ENCODE results near the gene ECE2. TPM values are rescaled to one million over a fixed set of nuclear protein-coding genes. Genes with fewer than 3 reads are reported as not detected.

ECE2 gene
- total RNA-seq, 2 experiments from 2014 or later: not detected

DNA sequence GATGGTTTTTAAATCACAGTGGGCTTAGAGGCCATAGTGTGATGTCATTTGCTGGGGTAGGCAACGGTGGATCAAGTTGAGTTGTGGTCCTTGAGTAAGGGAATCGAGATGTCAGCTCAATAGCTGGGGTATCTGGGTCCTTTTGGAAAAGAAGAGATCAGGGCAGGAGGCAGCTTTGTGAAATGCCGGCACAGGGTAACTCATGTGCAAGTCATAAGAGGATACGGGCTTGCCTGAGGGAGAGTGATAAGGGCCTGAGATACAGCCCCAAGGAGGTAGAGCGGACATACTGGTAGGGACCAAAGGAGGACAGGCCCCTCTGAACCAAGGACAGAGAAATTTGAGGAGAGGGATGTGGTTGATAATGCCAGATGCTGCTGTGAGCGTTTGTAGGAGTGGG lies 57.4 kb downstream of the ECE2 start:
- TF ChIP-seq, protein P1, sequence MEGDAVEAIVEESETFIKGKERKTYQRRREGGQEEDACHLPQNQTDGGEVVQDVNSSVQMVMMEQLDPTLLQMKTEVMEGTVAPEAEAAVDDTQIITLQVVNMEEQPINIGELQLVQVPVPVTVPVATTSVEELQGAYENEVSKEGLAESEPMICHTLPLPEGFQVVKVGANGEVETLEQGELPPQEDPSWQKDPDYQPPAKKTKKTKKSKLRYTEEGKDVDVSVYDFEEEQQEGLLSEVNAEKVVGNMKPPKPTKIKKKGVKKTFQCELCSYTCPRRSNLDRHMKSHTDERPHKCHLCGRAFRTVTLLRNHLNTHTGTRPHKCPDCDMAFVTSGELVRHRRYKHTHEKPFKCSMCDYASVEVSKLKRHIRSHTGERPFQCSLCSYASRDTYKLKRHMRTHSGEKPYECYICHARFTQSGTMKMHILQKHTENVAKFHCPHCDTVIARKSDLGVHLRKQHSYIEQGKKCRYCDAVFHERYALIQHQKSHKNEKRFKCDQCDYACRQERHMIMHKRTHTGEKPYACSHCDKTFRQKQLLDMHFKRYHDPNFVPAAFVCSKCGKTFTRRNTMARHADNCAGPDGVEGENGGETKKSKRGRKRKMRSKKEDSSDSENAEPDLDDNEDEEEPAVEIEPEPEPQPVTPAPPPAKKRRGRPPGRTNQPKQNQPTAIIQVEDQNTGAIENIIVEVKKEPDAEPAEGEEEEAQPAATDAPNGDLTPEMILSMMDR (conservative IDR thresholded peaks at IDR 0.05; ENCODE audit: low read length): no peak
- no peak for TF ChIP-seq EZH2phosphoT487 (IDR thresholded peaks at IDR 0.05; ENCODE audit: borderline replicate concordance, low read depth, low read length)
- H3K4me2 ChIP-seq (ENCODE audit: low read length): no peak overlapping the region
- peaks cover 73% of the 10 kb centered on the region for H3K36me3 ChIP-seq (ENCODE audit: insufficient read depth, low read length)
- ChIA-PET POLR2A (no interaction called here), CTCF (ENCODE audit: unreplicated experiment) (no interaction called here)
- BruUV-seq (replicated peaks): TSS peak; percentile 23
- no peak overlapping the region for H3K27ac ChIP-seq (ENCODE audit: low read depth, low read length, poor library complexity, severe bottlenecking)
- no peak overlapping the region for H2AFZ ChIP-seq (ENCODE audit: low read length)
- no peak for DNase-seq (ENCODE audit: low spot score)
- peaks cover 4% of the 10 kb centered on the region; the same call in 1 of the 2 replicates for H4K20me1 ChIP-seq (ENCODE audit: insufficient read depth, low read length)
- H3K9me3 ChIP-seq (ENCODE audit: low read length): no peaks in the 10 kb centered on the region
- H3K4me3 ChIP-seq (ENCODE audit: low read depth, low read length, poor library complexity, severe bottlenecking): no peak overlapping the region
- intact Hi-C loops (cut with micrococcal nuclease; ENCODE audit: unreplicated experiment): no loop called here
- peaks cover 8% of the 10 kb centered on the region for H3K4me1 ChIP-seq (ENCODE audit: insufficient read depth, low read length, poor library complexity, severe bottlenecking)
- no peaks in the 10 kb centered on the region for H3K79me2 ChIP-seq (ENCODE audit: insufficient read depth, low read depth, low read length)
- no peaks in the 10 kb centered on the region for H3K9me2 ChIP-seq (ENCODE audit: insufficient read depth, low read length)

DNA sequence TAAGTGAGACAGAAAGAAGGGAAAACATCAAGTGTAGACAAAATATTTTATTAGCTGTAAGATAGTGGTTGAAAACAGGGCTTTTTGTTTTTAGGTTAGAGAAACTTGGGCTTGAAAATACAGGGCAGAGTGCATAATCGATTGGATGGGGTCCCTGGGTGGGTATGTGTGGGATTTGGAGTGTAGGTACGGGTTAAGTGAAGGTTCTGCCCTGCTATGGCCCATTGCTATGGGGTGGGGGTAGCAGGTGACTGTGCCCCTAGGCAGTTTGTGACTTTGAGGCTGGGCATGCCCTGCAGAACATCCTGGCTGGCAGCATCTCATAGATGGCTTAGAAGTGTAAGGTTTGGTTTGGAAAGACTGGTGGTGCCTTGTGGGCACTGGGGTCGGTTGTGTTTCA lies 57.9 kb downstream of the ECE2 start:
- Histone ChIP-seq H2AFZ (ENCODE audit: low read length) (no peak overlapping the region), H3K36me3 (ENCODE audit: insufficient read depth, low read length) (peaks cover 67% of the 10 kb centered on the region), H3K9me2 (ENCODE audit: insufficient read depth, low read length) (no peaks in the 10 kb centered on the region), H4K20me1 (ENCODE audit: insufficient read depth, low read length) (peaks cover 4% of the 10 kb centered on the region; the same call in 1 of the 2 replicates), H3K4me3 (ENCODE audit: low read depth, low read length, poor library complexity, severe bottlenecking) (no peak overlapping the region), H3K4me1 (ENCODE audit: insufficient read depth, low read length, poor library complexity, severe bottlenecking) (peaks cover 8% of the 10 kb centered on the region), H3K27ac (ENCODE audit: low read depth, low read length, poor library complexity, severe bottlenecking) (no peak overlapping the region), H3K79me2 (ENCODE audit: insufficient read depth, low read depth, low read length) (no peaks in the 10 kb centered on the region), H3K4me2 (ENCODE audit: low read length) (no peak overlapping the region), H3K9me3 (ENCODE audit: low read length) (no peaks in the 10 kb centered on the region)
- CTCF ChIA-PET (ENCODE audit: unreplicated experiment): no interaction called here
- no peak for DNase-seq (ENCODE audit: low spot score)
- BruUV-seq (replicated peaks): no TSS peak
- POLR2A ChIA-PET: no interaction called here
- intact Hi-C loops (cut with micrococcal nuclease; ENCODE audit: unreplicated experiment): no loop called here
- no peak for TF ChIP-seq EZH2phosphoT487 (IDR thresholded peaks at IDR 0.05; ENCODE audit: borderline replicate concordance, low read depth, low read length)
- TF ChIP-seq, protein P1 (conservative IDR thresholded peaks at IDR 0.05; ENCODE audit: low read length): no peak

DNA sequence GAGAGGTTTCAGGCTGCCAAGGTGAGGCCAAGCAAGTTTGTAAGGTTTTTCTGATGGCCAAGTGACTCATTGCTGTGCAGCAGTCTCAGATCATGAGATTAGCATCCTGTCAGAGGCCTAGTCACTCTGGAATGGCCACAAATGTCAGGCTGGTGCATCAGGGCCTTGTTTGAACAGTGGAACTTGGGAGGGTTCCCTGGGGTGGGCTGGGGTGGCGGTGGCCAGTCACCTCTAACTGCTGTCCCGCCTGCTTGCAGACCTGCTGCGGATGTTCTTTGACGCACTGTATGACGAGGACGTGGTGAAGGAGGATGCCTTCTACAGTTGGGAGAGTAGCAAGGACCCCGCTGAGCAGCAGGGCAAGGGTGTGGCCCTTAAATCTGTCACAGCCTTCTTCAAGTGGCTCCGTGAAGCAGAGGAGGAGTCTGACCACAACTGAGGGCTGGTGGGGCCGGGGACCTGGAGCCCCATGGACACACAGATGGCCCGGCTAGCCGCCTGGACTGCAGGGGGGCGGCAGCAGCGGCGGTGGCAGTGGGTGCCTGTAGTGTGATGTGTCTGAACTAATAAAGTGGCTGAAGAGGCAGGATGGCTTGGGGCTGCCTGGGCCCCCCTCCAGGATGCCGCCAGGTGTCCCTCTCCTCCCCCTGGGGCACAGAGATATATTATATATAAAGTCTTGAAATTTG lies 58.8 kb downstream of the ECE2 start:
- Histone ChIP-seq H3K4me2 (ENCODE audit: low read length) (no peak overlapping the region), H3K36me3 (ENCODE audit: insufficient read depth, low read length) (peaks cover 58% of the 10 kb centered on the region), H3K4me3 (ENCODE audit: low read depth, low read length, poor library complexity, severe bottlenecking) (no peak overlapping the region), H3K4me1 (ENCODE audit: insufficient read depth, low read length, poor library complexity, severe bottlenecking) (peaks cover 8% of the 10 kb centered on the region), H3K79me2 (ENCODE audit: insufficient read depth, low read depth, low read length) (no peaks in the 10 kb centered on the region), H2AFZ (ENCODE audit: low read length) (no peak overlapping the region), H3K27ac (ENCODE audit: low read depth, low read length, poor library complexity, severe bottlenecking) (no peak overlapping the region), H3K9me3 (ENCODE audit: low read length) (no peaks in the 10 kb centered on the region), H3K9me2 (ENCODE audit: insufficient read depth, low read length) (no peaks in the 10 kb centered on the region), H4K20me1 (ENCODE audit: insufficient read depth, low read length) (peaks cover 4% of the 10 kb centered on the region; the same call in 1 of the 2 replicates)
- BruUV-seq (replicated peaks): TSS peak; percentile 88
- intact Hi-C loops (cut with micrococcal nuclease; ENCODE audit: unreplicated experiment): no loop called here
- TF ChIP-seq, protein P1 (conservative IDR thresholded peaks at IDR 0.05; ENCODE audit: low read length): peak; percentile 29; the same call in 1 of the 2 replicates
- TF ChIP-seq EZH2phosphoT487 (IDR thresholded peaks at IDR 0.05; ENCODE audit: borderline replicate concordance, low read depth, low read length): no peak
- POLR2A ChIA-PET: no interaction called here
- no peak for DNase-seq (ENCODE audit: low spot score)
- CTCF ChIA-PET (ENCODE audit: unreplicated experiment): no interaction called here

Data from OCI-LY7 (cell line).